ENCODE data around the gene EPN2. TPM values are rescaled to one million over a fixed set of nuclear protein-coding genes. Genes with fewer than 3 reads are reported as not detected.

The EPN2 gene
- total RNA-seq, 1 experiment from 2014 or later: 57.8 TPM

DNA sequence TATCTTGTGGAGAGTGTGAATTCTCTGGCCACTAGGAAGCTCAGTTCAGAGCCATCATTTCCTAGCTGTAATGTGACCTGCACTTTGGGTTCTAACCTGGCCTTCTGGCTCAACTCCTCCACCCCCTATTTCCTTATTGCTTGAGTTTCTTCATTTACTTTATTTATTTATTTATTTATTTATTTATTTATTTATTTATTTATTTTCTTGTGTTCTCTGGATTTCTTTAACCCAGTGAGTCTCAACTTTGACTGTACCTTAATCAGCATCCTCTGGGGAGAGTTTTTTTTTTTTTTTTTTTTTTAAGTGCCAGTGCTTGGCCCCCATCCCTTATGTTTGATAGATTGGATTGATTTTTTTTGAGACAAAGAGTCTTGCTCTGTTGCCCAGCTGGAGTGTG lies 18.1 kb downstream of the EPN2 start:
- Histone ChIP-seq H2BK15ac (ENCODE audit: low read depth, low read length) (no peak overlapping the region), H3K18ac (ENCODE audit: insufficient read length, low read depth, low read length) (peak overlapping the region; percentile 76), H3K27ac (ENCODE audit: insufficient read length, low read depth, low read length) (no peak overlapping the region), H2AK5ac (ENCODE audit: insufficient read length, low read length) (no peak overlapping the region), H4K20me1 (ENCODE audit: control insufficient read depth, insufficient read depth, insufficient read length) (no peaks in the 10 kb centered on the region), H3K9ac (ENCODE audit: extremely low read depth, insufficient read length, low read length) (no peak overlapping the region), H4K91ac (ENCODE audit: insufficient read length, low read depth, low read length) (peak overlapping the region; percentile 60), H4K8ac (replicated peaks; ENCODE audit: insufficient read length, low read depth, low read length) (no peak overlapping the region), H2BK20ac (ENCODE audit: low read depth, low read length, poor library complexity, severe bottlenecking) (no peak overlapping the region), H2AFZ (ENCODE audit: low read length) (no peak overlapping the region), H2BK12ac (ENCODE audit: insufficient read length, low read depth, low read length) (no peak overlapping the region), H3K23me2 (ENCODE audit: insufficient read length, low read depth, low read length, poor library complexity, severe bottlenecking) (no peaks in the 10 kb centered on the region), H3K14ac (ENCODE audit: insufficient read depth, low read length) (peak overlapping the region; percentile 92; the same call in 1 of the 2 replicates), H3K79me1 (ENCODE audit: insufficient read depth, low read depth, low read length, poor library complexity, severe bottlenecking) (peaks cover 12% of the 10 kb centered on the region), H3K4me2 (ENCODE audit: insufficient read depth, insufficient read length, low read length) (no peak overlapping the region), H3K27me3 (ENCODE audit: insufficient read depth, low read length) (no peaks in the 10 kb centered on the region), H3K23ac (ENCODE audit: insufficient read length, low read depth, low read length) (no peak overlapping the region), H2BK5ac (ENCODE audit: insufficient read length, low read length) (no peak overlapping the region), H3K79me2 (ENCODE audit: insufficient read depth, low read length) (peaks cover 6% of the 10 kb centered on the region; the same call in 1 of the 2 replicates), H3K4ac (ENCODE audit: low read depth, low read length) (no peak overlapping the region), H3K56ac (ENCODE audit: insufficient read length, low read depth, low read length) (no peak overlapping the region), H3K9me3 (ENCODE audit: control insufficient read depth, low read depth, low read length) (no peaks in the 10 kb centered on the region), H4K5ac (ENCODE audit: insufficient read length, low read depth, low read length) (no peak overlapping the region), H2BK120ac (ENCODE audit: low read depth, low read length, poor library complexity, severe bottlenecking) (no peak overlapping the region), H3T11ph (ENCODE audit: low read length) (no peak overlapping the region), H3K4me1 (ENCODE audit: insufficient read depth, low read length) (no peaks in the 10 kb centered on the region)
- Mint-ChIP-seq H3K27ac (peak overlapping the region in 2 of 3 experiments; percentile 72 to 88; a peak in 3 of 7 replicates), H3K4me1 (peaks cover 10 to 19% of the 10 kb centered on the region in 2 experiments), H3K36me3 (ENCODE audit: insufficient read depth in 1 of 3, low read depth in 3 of 3) (peaks cover 8 to 19% (median 10%) of the 10 kb centered on the region in 3 experiments), H3K27me3 (ENCODE audit: low read depth) (no peaks in the 10 kb centered on the region), H3K4me3 (no peak overlapping the region; a peak in 1 of 5 replicates), H3K9me3 (peaks cover 5 to 6% of the 10 kb centered on the region in 2 experiments)
- DNase-seq: no peak
- TF ChIP-seq, protein P1, sequence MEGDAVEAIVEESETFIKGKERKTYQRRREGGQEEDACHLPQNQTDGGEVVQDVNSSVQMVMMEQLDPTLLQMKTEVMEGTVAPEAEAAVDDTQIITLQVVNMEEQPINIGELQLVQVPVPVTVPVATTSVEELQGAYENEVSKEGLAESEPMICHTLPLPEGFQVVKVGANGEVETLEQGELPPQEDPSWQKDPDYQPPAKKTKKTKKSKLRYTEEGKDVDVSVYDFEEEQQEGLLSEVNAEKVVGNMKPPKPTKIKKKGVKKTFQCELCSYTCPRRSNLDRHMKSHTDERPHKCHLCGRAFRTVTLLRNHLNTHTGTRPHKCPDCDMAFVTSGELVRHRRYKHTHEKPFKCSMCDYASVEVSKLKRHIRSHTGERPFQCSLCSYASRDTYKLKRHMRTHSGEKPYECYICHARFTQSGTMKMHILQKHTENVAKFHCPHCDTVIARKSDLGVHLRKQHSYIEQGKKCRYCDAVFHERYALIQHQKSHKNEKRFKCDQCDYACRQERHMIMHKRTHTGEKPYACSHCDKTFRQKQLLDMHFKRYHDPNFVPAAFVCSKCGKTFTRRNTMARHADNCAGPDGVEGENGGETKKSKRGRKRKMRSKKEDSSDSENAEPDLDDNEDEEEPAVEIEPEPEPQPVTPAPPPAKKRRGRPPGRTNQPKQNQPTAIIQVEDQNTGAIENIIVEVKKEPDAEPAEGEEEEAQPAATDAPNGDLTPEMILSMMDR (conservative IDR thresholded peaks at IDR 0.05): no peak

Data from H9 (cell line).